Fibroblast of the aortic adventitia (primary cell): Measurements from ENCODE around the gene RRP1. TPM values are rescaled to one million over a fixed set of nuclear protein-coding genes. Genes with fewer than 3 reads are reported as not detected.

Experiments used
- DNase-seq: peaks from one replicate; pipeline ENCODE4 v3.0.0-alpha.2; 2010; ENCODE audit warnings: low read depth
- H3K4me3 ChIP-seq: 2 replicates; pipeline ENCODE4 v1.5.1; 2011; ENCODE audit warnings: low read depth, mild to moderate bottlenecking, control low read depth, low read length, moderate library complexity
- CTCF ChIP-seq: IDR thresholded peaks from 2 replicates; pipeline ENCODE4 v1.5.1; 2011; ENCODE audit warnings: mild to moderate bottlenecking, low read length, control low read depth, inconsistent platforms; ENCODE audit not compliant: insufficient read depth
- total RNA-seq: library from RNA; depleted of rRNA; stranded (reverse); fragments of >200 nt; gene quantifications from 2 replicates; pipeline ENCODE4 v1.2.3, GENCODE V29; 2012; ENCODE audit warnings: low replicate concordance

RRP1 gene
- total RNA-seq, 1 donor: 23.0 TPM

- TF ChIP-seq CTCF: no peak
- no peak overlapping the region for H3K4me3 ChIP-seq
- DNase-seq: no peak
Observed at GRCh38 chr21:43832158-43832550, 42.8 kb downstream of the RRP1 start.

GRCh38 chr21:43832648-43833047 is 43.3 kb downstream of the RRP1 start:
- no peak for DNase-seq
- no peak overlapping the region for H3K4me3 ChIP-seq
- TF ChIP-seq CTCF: no peak

- no peak for TF ChIP-seq CTCF
- H3K4me3 ChIP-seq: no peak overlapping the region
- no peak for DNase-seq
Observed at GRCh38 chr21:43834146-43834905, 44.9 kb downstream of the RRP1 start.

- DNase-seq: no peak
- no peak overlapping the region for H3K4me3 ChIP-seq
- TF ChIP-seq CTCF: no peak
Observed at GRCh38 chr21:43835050-43835449, 45.7 kb downstream of the RRP1 start.

GRCh38 chr21:43835861-43836260 is 46.5 kb downstream of the RRP1 start:
- H3K4me3 ChIP-seq: no peak overlapping the region
- no peak for DNase-seq
- no peak for TF ChIP-seq CTCF

- no peak for TF ChIP-seq CTCF
- DNase-seq: no peak
- H3K4me3 ChIP-seq: no peak overlapping the region
Observed at GRCh38 chr21:43836616-43837015, 47.2 kb downstream of the RRP1 start.

- H3K4me3 ChIP-seq: no peak overlapping the region
- TF ChIP-seq CTCF: no peak
- no peak for DNase-seq
Observed at GRCh38 chr21:43840259-43840658, 50.9 kb downstream of the RRP1 start.
